ENCODE measurements around the gene CD59.

GRCh38 chr11:33766085-33766484 is 29.9 kb upstream of the CD59 start:
- TF ChIP-seq CTCF (IDR thresholded peaks at IDR 0.05): no peak
- TF ChIP-seq POLR2A (IDR thresholded peaks at IDR 0.05): no peak
- no peak for TF ChIP-seq POLR2AphosphoS5 (IDR thresholded peaks at IDR 0.05)
